GM23338 (cell line): Measurements from ENCODE around the gene SOX15. TPM values are rescaled to one million over a fixed set of nuclear protein-coding genes. Genes with fewer than 3 reads are reported as not detected.

Experiments
- ATAC-seq: fragments of 200-7000 bp; cut with Tn5 transposase; 3 replicates; pipeline ENCODE4 v1.9.1; 2020
- DNase-seq: peaks from one replicate; pipeline ENCODE4 v3.0.0-alpha.2; 2015; ENCODE audit warnings: low spot score
- H2AFZ ChIP-seq: fragments of 200-600 bp; sonication (generic); 2 replicates; pipeline ENCODE4 v1.8.0; 2016; ENCODE audit warnings: antibody characterized with exemption, mild to moderate bottlenecking, moderate library complexity
- H3F3A ChIP-seq: fragments of 200-600 bp; sonication (generic); replicated peaks from 2 replicates; pipeline ENCODE4 v1.8.0; 2017; ENCODE audit warnings: antibody characterized with exemption, mixed run types, low read depth
- H3K27ac ChIP-seq: fragments of 200-600 bp; sonication (generic); 2 replicates; pipeline ENCODE4 v1.6.1; 2016; ENCODE audit warnings: low read depth
- H3K27me3 ChIP-seq: fragments of 200-600 bp; sonication (generic); 2 replicates; pipeline ENCODE4 v1.8.0; 2016; ENCODE audit warnings: mild to moderate bottlenecking, mixed run types, moderate library complexity; ENCODE audit not compliant: insufficient read depth
- H3K36me3 ChIP-seq: fragments of 200-600 bp; sonication (generic); 2 replicates; pipeline ENCODE4 v1.8.0; 2016; ENCODE audit warnings: mild to moderate bottlenecking; ENCODE audit not compliant: insufficient read depth
- H3K4me1 ChIP-seq: fragments of 200-600 bp; sonication (generic); 2 replicates; pipeline ENCODE4 v1.8.0; 2016; ENCODE audit warnings: mild to moderate bottlenecking, moderate library complexity; ENCODE audit not compliant: insufficient read depth
- H3K4me2 ChIP-seq: fragments of 200-600 bp; sonication (generic); 2 replicates; pipeline ENCODE4 v1.7.1; 2017; ENCODE audit warnings: mixed run types
- H3K4me3 ChIP-seq: fragments of 200-600 bp; sonication (generic); 2 replicates; pipeline ENCODE4 v1.6.1; 2016; ENCODE audit warnings: mixed run types
- H3K79me2 ChIP-seq: fragments of 200-600 bp; sonication (generic); replicated peaks from 2 replicates; pipeline ENCODE4 v1.8.0; 2017; ENCODE audit warnings: mild to moderate bottlenecking; ENCODE audit not compliant: insufficient read depth
- H3K9me2 ChIP-seq: fragments of 200-600 bp; sonication (generic); 2 replicates; pipeline ENCODE4 v1.8.0; 2017; ENCODE audit not compliant: insufficient read depth
- H4K20me1 ChIP-seq: fragments of 200-600 bp; sonication (generic); replicated peaks from 2 replicates; pipeline ENCODE4 v1.8.0; 2017; ENCODE audit warnings: mild to moderate bottlenecking; ENCODE audit not compliant: insufficient read depth
- H3K27ac Mint-ChIP-seq: 2 replicates; pipeline ENCODE4 v1.8.0; 2020; ENCODE audit warnings: inconsistent platforms, mild to moderate bottlenecking, moderate library complexity, mixed read lengths
- H3K27me3 Mint-ChIP-seq: 3 replicates; pipeline ENCODE4 v1.8.0; 2022; ENCODE audit warnings: low read depth, mild to moderate bottlenecking, moderate library complexity, mixed read lengths, inconsistent platforms; ENCODE audit not compliant: insufficient read depth, poor library complexity
- H3K36me3 Mint-ChIP-seq: 3 replicates; pipeline ENCODE4 v1.8.0; 2021; ENCODE audit warnings: low read depth, mild to moderate bottlenecking, inconsistent platforms, moderate library complexity, mixed read lengths
- H3K4me1 Mint-ChIP-seq: 3 replicates; pipeline ENCODE4 v1.8.0; 2020; ENCODE audit warnings: mild to moderate bottlenecking, inconsistent platforms, mixed read lengths
- H3K4me3 Mint-ChIP-seq: 3 replicates; pipeline ENCODE4 v1.8.0; 2021; ENCODE audit warnings: moderate library complexity, mild to moderate bottlenecking, inconsistent platforms, mixed read lengths
- H3K9me3 Mint-ChIP-seq: 3 replicates; pipeline ENCODE4 v1.8.0; 2020; ENCODE audit warnings: moderate library complexity, mild to moderate bottlenecking, inconsistent platforms, mixed read lengths
- CREB1 ChIP-seq: fragments of 250-450 bp; sonication (Bioruptor Pico); IDR thresholded peaks from 2 replicates; pipeline ENCODE4 v1.5.0; 2020; ENCODE audit warnings: low read depth, mild to moderate bottlenecking, moderate library complexity
- POLR2AphosphoS5 ChIP-seq: IDR thresholded peaks from 2 replicates; pipeline ENCODE4 v1.6.1; 2016; ENCODE audit warnings: antibody characterized with exemption, low read depth
- ZNF331 ChIP-seq: fragments of 250-450 bp; sonication (Bioruptor Pico); IDR thresholded peaks from 2 replicates; pipeline ENCODE4 v1.5.0; 2020; ENCODE audit warnings: low read depth, mild to moderate bottlenecking, moderate library complexity
- polyA plus RNA-seq: library from polyadenylated mRNA; unstranded; fragments of >200 nt; fragmentation: Nextera tagmentation; extraction: Ambion mirVana; gene quantifications from 2 replicates; pipeline ENCODE4 v1.2.1, GENCODE V29; 2016
- total RNA-seq: library from RNA; depleted of rRNA; stranded (reverse); fragments of >200 nt; shearing (Covaris generic); gene quantifications from 2 replicates; pipeline ENCODE4 v1.2.3, GENCODE V29; 2014
- TF ChIP-seq, protein P1 (sequence below): IDR thresholded peaks from 2 replicates; pipeline ENCODE4 v1.6.1; 2016; ENCODE audit warnings: antibody characterized with exemption
- TF ChIP-seq, protein P2 (sequence below): fragments of 250-450 bp; sonication (Bioruptor Pico); IDR thresholded peaks from 2 replicates; pipeline ENCODE4 v1.5.0; 2020; ENCODE audit warnings: mild to moderate bottlenecking, moderate library complexity

SOX15 gene
- total and polyA plus RNA-seq, 2 experiments from 2014 or later: 29.9 to 43.0 TPM

DNA sequence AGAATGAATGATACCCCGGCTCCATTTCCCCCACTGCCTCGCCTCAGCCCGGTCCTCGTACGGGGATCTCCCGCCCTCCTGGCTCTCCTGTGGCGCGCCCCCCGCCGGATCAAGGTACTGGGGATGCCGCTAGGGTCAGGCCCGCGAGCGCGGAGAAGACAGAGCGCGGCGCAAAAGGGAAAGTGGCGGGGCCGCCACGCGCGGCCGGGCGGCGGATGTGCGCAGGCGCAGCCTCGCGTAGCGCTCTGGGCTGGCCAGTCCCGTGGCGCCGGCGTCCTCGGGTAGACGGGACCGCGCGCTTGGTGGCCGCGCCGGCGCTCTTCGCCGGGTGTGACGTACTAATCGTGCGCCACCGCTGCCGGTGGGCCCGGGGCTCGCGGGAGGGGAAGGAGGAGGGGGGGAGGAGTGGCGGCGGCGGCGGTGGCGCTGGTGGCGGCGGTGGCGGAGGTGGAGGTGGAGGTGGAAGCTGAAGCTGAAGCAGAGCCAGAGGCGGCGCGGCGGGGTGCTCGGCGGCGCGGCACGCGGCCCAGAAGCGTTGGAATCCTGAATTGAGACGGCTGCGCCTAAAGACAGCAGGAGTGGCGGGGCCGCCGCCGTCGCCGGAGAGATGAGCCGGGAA is 28.2 kb downstream of the SOX15 start, which contains the start of gene SENP3:
Gene SENP3 (plus strand): TSS at position 331 of the 619 bp plus-strand sequence. CDS start 1,158 bp downstream, outside the sequence.
- H3K4me3 Mint-ChIP-seq: peak within 1 kb of the TSS; percentile 93
- peak within 1 kb of the TSS; percentile 93 for H3K27ac Mint-ChIP-seq
- Histone ChIP-seq H3K27me3 (no peaks in the 10 kb centered on the region), H3K79me2 (peaks cover 44% of the 10 kb centered on the region), H3F3A (peaks cover 29% of the 10 kb centered on the region), H3K4me2 (peak within 1 kb of the TSS; percentile 99), H4K20me1 (peaks cover 6% of the 10 kb centered on the region), H3K27ac (peak within 1 kb of the TSS; percentile 92), H3K4me1 (peaks cover 45% of the 10 kb centered on the region), H3K9me2 (no peaks in the 10 kb centered on the region), H2AFZ (peak within 1 kb of the TSS; percentile 95), H3K4me3 (peak within 1 kb of the TSS; percentile 96), H3K36me3 (peaks cover 22% of the 10 kb centered on the region; the same call in 1 of the 2 replicates)
- peaks cover 38% of the 10 kb centered on the region for H3K36me3 Mint-ChIP-seq
- DNase-seq: peak; percentile 94
- no peaks in the 10 kb centered on the region for H3K9me3 Mint-ChIP-seq
- peak; percentile 58 for ATAC-seq
- peaks cover 25% of the 10 kb centered on the region for H3K27me3 Mint-ChIP-seq
- peaks cover 44% of the 10 kb centered on the region for H3K4me1 Mint-ChIP-seq
- TF ChIP-seq, protein P1, sequence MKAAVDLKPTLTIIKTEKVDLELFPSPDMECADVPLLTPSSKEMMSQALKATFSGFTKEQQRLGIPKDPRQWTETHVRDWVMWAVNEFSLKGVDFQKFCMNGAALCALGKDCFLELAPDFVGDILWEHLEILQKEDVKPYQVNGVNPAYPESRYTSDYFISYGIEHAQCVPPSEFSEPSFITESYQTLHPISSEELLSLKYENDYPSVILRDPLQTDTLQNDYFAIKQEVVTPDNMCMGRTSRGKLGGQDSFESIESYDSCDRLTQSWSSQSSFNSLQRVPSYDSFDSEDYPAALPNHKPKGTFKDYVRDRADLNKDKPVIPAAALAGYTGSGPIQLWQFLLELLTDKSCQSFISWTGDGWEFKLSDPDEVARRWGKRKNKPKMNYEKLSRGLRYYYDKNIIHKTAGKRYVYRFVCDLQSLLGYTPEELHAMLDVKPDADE: peak; percentile 54; the same call in 1 of the 2 replicates
- TF ChIP-seq, protein P2, sequence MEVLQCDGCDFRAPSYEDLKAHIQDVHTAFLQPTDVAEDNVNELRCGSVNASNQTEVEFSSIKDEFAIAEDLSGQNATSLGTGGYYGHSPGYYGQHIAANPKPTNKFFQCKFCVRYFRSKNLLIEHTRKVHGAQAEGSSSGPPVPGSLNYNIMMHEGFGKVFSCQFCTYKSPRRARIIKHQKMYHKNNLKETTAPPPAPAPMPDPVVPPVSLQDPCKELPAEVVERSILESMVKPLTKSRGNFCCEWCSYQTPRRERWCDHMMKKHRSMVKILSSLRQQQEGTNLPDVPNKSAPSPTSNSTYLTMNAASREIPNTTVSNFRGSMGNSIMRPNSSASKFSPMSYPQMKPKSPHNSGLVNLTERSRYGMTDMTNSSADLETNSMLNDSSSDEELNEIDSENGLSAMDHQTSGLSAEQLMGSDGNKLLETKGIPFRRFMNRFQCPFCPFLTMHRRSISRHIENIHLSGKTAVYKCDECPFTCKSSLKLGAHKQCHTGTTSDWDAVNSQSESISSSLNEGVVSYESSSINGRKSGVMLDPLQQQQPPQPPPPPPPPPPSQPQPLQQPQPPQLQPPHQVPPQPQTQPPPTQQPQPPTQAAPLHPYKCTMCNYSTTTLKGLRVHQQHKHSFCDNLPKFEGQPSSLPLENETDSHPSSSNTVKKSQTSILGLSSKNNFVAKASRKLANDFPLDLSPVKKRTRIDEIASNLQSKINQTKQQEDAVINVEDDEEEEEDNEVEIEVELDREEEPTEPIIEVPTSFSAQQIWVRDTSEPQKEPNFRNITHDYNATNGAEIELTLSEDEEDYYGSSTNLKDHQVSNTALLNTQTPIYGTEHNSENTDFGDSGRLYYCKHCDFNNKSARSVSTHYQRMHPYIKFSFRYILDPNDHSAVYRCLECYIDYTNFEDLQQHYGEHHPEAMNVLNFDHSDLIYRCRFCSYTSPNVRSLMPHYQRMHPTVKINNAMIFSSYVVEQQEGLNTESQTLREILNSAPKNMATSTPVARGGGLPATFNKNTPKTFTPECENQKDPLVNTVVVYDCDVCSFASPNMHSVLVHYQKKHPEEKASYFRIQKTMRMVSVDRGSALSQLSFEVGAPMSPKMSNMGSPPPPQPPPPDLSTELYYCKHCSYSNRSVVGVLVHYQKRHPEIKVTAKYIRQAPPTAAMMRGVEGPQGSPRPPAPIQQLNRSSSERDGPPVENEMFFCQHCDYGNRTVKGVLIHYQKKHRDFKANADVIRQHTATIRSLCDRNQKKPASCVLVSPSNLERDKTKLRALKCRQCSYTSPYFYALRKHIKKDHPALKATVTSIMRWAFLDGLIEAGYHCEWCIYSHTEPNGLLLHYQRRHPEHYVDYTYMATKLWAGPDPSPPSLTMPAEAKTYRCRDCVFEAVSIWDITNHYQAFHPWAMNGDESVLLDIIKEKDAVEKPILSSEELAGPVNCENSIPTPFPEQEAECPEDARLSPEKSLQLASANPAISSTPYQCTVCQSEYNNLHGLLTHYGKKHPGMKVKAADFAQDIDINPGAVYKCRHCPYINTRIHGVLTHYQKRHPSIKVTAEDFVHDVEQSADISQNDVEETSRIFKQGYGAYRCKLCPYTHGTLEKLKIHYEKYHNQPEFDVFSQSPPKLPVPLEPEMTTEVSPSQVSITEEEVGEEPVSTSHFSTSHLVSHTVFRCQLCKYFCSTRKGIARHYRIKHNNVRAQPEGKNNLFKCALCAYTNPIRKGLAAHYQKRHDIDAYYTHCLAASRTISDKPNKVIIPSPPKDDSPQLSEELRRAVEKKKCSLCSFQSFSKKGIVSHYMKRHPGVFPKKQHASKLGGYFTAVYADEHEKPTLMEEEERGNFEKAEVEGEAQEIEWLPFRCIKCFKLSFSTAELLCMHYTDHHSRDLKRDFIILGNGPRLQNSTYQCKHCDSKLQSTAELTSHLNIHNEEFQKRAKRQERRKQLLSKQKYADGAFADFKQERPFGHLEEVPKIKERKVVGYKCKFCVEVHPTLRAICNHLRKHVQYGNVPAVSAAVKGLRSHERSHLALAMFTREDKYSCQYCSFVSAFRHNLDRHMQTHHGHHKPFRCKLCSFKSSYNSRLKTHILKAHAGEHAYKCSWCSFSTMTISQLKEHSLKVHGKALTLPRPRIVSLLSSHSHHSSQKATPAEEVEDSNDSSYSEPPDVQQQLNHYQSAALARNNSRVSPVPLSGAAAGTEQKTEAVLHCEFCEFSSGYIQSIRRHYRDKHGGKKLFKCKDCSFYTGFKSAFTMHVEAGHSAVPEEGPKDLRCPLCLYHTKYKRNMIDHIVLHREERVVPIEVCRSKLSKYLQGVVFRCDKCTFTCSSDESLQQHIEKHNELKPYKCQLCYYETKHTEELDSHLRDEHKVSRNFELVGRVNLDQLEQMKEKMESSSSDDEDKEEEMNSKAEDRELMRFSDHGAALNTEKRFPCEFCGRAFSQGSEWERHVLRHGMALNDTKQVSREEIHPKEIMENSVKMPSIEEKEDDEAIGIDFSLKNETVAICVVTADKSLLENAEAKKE (CRISPR knock-in tag): no peak
- TF ChIP-seq CREB1 (CRISPR knock-in tag): peak; percentile 95
- TF ChIP-seq ZNF331 (CRISPR knock-in tag): no peak
- TF ChIP-seq POLR2AphosphoS5: peak; percentile 71
